Measurements from ENCODE around the gene RGS5. TPM values are rescaled to one million over a fixed set of nuclear protein-coding genes. Genes with fewer than 3 reads are reported as not detected.

Gene RGS5
- total RNA-seq, 2 experiments from 2014 or later: 0.88 to 1.2 TPM

- CTCF ChIA-PET (ENCODE audit: unreplicated experiment): no interaction called here
- no TSS peak for BruUV-seq (replicated peaks)
- no peak overlapping the region for H2AFZ ChIP-seq (ENCODE audit: low read length)
- no peaks in the 10 kb centered on the region for H3K36me3 ChIP-seq (ENCODE audit: insufficient read depth, low read length)
- H3K79me2 ChIP-seq (ENCODE audit: insufficient read depth, low read depth, low read length): no peaks in the 10 kb centered on the region
- intact Hi-C loops (cut with micrococcal nuclease; ENCODE audit: unreplicated experiment): no loop called here
- no peaks in the 10 kb centered on the region for H3K9me2 ChIP-seq (ENCODE audit: insufficient read depth, low read length)
- POLR2A ChIA-PET: no interaction called here
- no peaks in the 10 kb centered on the region for H3K4me1 ChIP-seq (ENCODE audit: insufficient read depth, low read length, poor library complexity, severe bottlenecking)
- no peaks in the 10 kb centered on the region for H4K20me1 ChIP-seq (ENCODE audit: insufficient read depth, low read length)
- no peaks in the 10 kb centered on the region for H3K9me3 ChIP-seq (ENCODE audit: low read length)
- TF ChIP-seq CTCF (conservative IDR thresholded peaks at IDR 0.05; ENCODE audit: low read length) (no peak), EZH2phosphoT487 (IDR thresholded peaks at IDR 0.05; ENCODE audit: borderline replicate concordance, low read depth, low read length) (no peak)
- no peak overlapping the region for H3K4me2 ChIP-seq (ENCODE audit: low read length)
- H3K4me3 ChIP-seq (ENCODE audit: low read depth, low read length, poor library complexity, severe bottlenecking): no peak overlapping the region
- no peak for DNase-seq (ENCODE audit: low spot score)
- no peak overlapping the region for H3K27ac ChIP-seq (ENCODE audit: low read depth, low read length, poor library complexity, severe bottlenecking)
These were observed 108.1 kb downstream of the RGS5 start for GRCh38 chr1:163094589-163094988.

- Histone ChIP-seq H3K36me3 (ENCODE audit: insufficient read depth, low read length) (no peaks in the 10 kb centered on the region), H3K4me1 (ENCODE audit: insufficient read depth, low read length, poor library complexity, severe bottlenecking) (no peaks in the 10 kb centered on the region), H3K79me2 (ENCODE audit: insufficient read depth, low read depth, low read length) (no peaks in the 10 kb centered on the region), H3K4me3 (ENCODE audit: low read depth, low read length, poor library complexity, severe bottlenecking) (no peak overlapping the region), H3K27ac (ENCODE audit: low read depth, low read length, poor library complexity, severe bottlenecking) (no peak overlapping the region), H3K9me3 (ENCODE audit: low read length) (no peaks in the 10 kb centered on the region), H4K20me1 (ENCODE audit: insufficient read depth, low read length) (no peaks in the 10 kb centered on the region), H3K9me2 (ENCODE audit: insufficient read depth, low read length) (no peaks in the 10 kb centered on the region), H2AFZ (ENCODE audit: low read length) (no peak overlapping the region), H3K4me2 (ENCODE audit: low read length) (no peak overlapping the region)
- no peak for DNase-seq (ENCODE audit: low spot score)
- ChIA-PET CTCF (ENCODE audit: unreplicated experiment) (no interaction called here), POLR2A (no interaction called here)
- TF ChIP-seq CTCF (conservative IDR thresholded peaks at IDR 0.05; ENCODE audit: low read length) (no peak), EZH2phosphoT487 (IDR thresholded peaks at IDR 0.05; ENCODE audit: borderline replicate concordance, low read depth, low read length) (no peak)
- intact Hi-C loops (cut with micrococcal nuclease; ENCODE audit: unreplicated experiment): no loop called here
- BruUV-seq (replicated peaks): no TSS peak
These were observed 108.5 kb downstream of the RGS5 start for GRCh38 chr1:163094182-163094581.

- no peak for DNase-seq (ENCODE audit: low spot score)
- no peak overlapping the region for H3K4me3 ChIP-seq (ENCODE audit: low read depth, low read length, poor library complexity, severe bottlenecking)
- H3K36me3 ChIP-seq (ENCODE audit: insufficient read depth, low read length): no peaks in the 10 kb centered on the region
- ChIA-PET POLR2A (interaction anchor here (0.7 kb wide), 1 partner anchor 796 kb away, joined by 3 read pairs; no protein-coding TSS in a partner anchor), CTCF (ENCODE audit: unreplicated experiment) (no interaction called here)
- BruUV-seq (replicated peaks): no TSS peak
- no peak for TF ChIP-seq EZH2phosphoT487 (IDR thresholded peaks at IDR 0.05; ENCODE audit: borderline replicate concordance, low read depth, low read length)
- TF ChIP-seq CTCF (conservative IDR thresholded peaks at IDR 0.05; ENCODE audit: low read length): no peak
- intact Hi-C loops (cut with micrococcal nuclease; ENCODE audit: unreplicated experiment): no loop called here
- no peaks in the 10 kb centered on the region for H3K9me2 ChIP-seq (ENCODE audit: insufficient read depth, low read length)
- no peaks in the 10 kb centered on the region for H3K79me2 ChIP-seq (ENCODE audit: insufficient read depth, low read depth, low read length)
- no peaks in the 10 kb centered on the region for H4K20me1 ChIP-seq (ENCODE audit: insufficient read depth, low read length)
- no peaks in the 10 kb centered on the region for H3K9me3 ChIP-seq (ENCODE audit: low read length)
- no peak overlapping the region for H3K27ac ChIP-seq (ENCODE audit: low read depth, low read length, poor library complexity, severe bottlenecking)
- no peak overlapping the region for H2AFZ ChIP-seq (ENCODE audit: low read length)
- no peak overlapping the region for H3K4me2 ChIP-seq (ENCODE audit: low read length)
- H3K4me1 ChIP-seq (ENCODE audit: insufficient read depth, low read length, poor library complexity, severe bottlenecking): no peaks in the 10 kb centered on the region
These were observed 109.1 kb downstream of the RGS5 start for GRCh38 chr1:163093579-163093978.

All from OCI-LY7 (cell line).